GM23248 (cell line): ENCODE measurements around the gene DPP10.

Experiments used
- EZH2 ChIP-seq: fragments of 200-600 bp; sonication (generic); IDR thresholded peaks from 2 replicates; pipeline ENCODE4 v1.6.1; 2018; ENCODE audit warnings: antibody characterized with exemption, mild to moderate bottlenecking; ENCODE audit not compliant: insufficient read depth, poor library complexity, severe bottlenecking
- EZH2phosphoT487 ChIP-seq: fragments of 200-600 bp; sonication (generic); IDR thresholded peaks from 2 replicates; pipeline ENCODE4 v1.6.1; 2018; ENCODE audit warnings: antibody characterized with exemption, moderate library complexity, mild to moderate bottlenecking, low read depth; ENCODE audit not compliant: insufficient read depth

- TF ChIP-seq EZH2 (no peak), EZH2phosphoT487 (no peak)
These were observed 1329.1 kb downstream of the DPP10 start for GRCh38 chr2:115771516-115771915.
